Measurements from ENCODE around the gene SNAPC5.

DNA sequence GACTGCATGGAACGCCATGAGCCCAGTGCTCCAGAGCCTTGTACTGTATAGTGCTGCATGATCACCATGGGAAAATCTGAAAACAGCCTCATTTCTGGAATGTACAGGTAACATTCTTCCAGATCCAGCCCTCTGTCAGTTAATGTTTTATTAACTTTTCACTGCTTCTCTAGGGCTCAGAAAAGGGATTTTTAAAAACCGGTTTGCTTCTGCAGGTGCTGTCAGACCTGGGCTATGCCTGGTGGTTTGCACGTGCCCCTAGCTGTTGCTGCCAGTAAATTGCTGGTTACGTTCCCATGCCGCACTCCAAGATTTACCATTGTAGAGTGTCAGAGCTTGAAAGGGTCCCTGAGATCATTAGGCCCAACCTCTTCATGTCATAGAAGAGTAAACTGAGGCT lies 9.0 kb downstream of the SNAPC5 start:
- TF ChIP-seq SIN3A (IDR thresholded peaks at IDR 0.05; ENCODE audit: borderline replicate concordance, insufficient read depth, low read length), result no peak
- TF ChIP-seq POLR2AphosphoS5 (IDR thresholded peaks at IDR 0.05; ENCODE audit: low read depth, low read length), result no peak
- no peak for TF ChIP-seq REST (IDR thresholded peaks at IDR 0.05; ENCODE audit: insufficient read depth in 1 of 2, low read depth in 2 of 2, low read length in 2 of 2)
- no peak for TF ChIP-seq TAF1 (IDR thresholded peaks at IDR 0.05; ENCODE audit: borderline replicate concordance, insufficient read depth, low read length)
- no peak for TF ChIP-seq FOXP2 (optimal IDR thresholded peaks at IDR 0.05; ENCODE audit: borderline replicate concordance, extremely low read depth, extremely low read length, insufficient read depth)

Measured in PFSK-1 (cell line).